HL-60 (cell line): ENCODE data around the gene LY6G5C.

ENCODE experiments used
- DNase-seq, 2 experiments: peaks; one replicate each; pipeline ENCODE4 v3.0.0-alpha.2; 2010 to 2020; ENCODE audit warnings: low read depth in 1 of 2, low spot score in 1 of 2
- H3K27ac ChIP-seq: fragments of 250-450 bp; sonication (Bioruptor Pico); replicated peaks from 2 replicates; pipeline ENCODE4 v1.5.1; 2020; ENCODE audit warnings: mild to moderate bottlenecking, moderate library complexity
- H3K27me3 ChIP-seq: fragments of 250-450 bp; sonication (Bioruptor Pico); 2 replicates; pipeline ENCODE4 v1.5.1; 2021; ENCODE audit warnings: mild to moderate bottlenecking, moderate library complexity; ENCODE audit not compliant: insufficient read depth, poor library complexity, severe bottlenecking
- H3K4me3 ChIP-seq: replicated peaks from 2 replicates; pipeline ENCODE4 v1.5.1; 2011; ENCODE audit warnings: mild to moderate bottlenecking, control low read depth, low read length; ENCODE audit not compliant: insufficient read depth
- GABPA ChIP-seq: IDR thresholded peaks from 2 replicates; pipeline ENCODE4 v1.6.1; 2012; ENCODE audit warnings: low read depth
- POLR2AphosphoS5 ChIP-seq: IDR thresholded peaks from 2 replicates; pipeline ENCODE4 v1.6.1; 2012; ENCODE audit warnings: low read depth
- SPI1 ChIP-seq: IDR thresholded peaks from 2 replicates; pipeline ENCODE4 v1.6.1; 2012; ENCODE audit warnings: low read depth, mild to moderate bottlenecking, borderline replicate concordance
- TF ChIP-seq, protein P1 (sequence below): IDR thresholded peaks from 2 replicates; pipeline ENCODE4 v1.6.1; 2012; ENCODE audit warnings: low read depth; ENCODE audit not compliant: insufficient replicate concordance
- TF ChIP-seq, protein P2 (sequence below): IDR thresholded peaks from one replicate; pipeline ENCODE4 v1.5.1; 2011; ENCODE audit warnings: low read length, control low read depth, inconsistent platforms; ENCODE audit not compliant: insufficient read depth

Gene LY6G5C

DNA sequence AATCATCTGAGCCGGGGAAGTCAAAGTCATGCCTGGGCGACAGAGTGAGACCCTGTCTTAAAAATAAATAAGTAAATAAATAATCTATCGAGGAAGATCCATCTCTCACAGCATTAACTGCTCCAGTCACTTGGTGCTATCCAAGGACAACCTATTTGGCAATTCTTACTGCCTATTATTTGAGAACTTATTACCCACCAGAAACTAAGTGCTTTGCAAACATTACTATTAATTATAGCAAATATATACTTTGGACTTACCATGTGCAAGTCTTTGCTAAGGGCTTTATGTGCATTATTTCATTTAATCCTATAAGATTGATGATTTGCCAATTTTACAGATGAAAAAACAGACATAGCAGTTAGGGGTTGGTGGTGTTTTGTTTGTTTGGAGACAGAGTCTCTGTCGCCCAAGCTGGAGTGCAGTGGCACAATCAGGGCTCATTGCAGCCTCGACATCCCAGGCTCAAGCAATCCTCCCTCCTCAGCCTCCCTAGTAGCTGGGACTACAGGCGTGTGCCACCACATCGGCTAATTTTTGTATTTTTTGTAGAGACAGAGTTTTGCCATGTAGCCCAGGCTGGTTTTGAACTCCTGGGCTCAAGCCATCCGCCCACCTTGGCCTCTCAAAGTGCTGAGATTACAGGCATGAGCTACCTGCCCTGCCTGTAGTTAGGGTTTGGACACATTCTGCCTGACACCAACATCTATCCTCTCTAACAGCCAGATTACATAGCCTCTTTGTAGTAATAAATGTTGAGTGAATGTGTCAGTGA lies 26.1 kb downstream of the LY6G5C start:
- H3K27me3 ChIP-seq: no peaks in the 10 kb centered on the region
- DNase-seq: no peak
- no peak overlapping the region for H3K27ac ChIP-seq
- H3K4me3 ChIP-seq: no peak overlapping the region
- TF ChIP-seq, protein P1, sequence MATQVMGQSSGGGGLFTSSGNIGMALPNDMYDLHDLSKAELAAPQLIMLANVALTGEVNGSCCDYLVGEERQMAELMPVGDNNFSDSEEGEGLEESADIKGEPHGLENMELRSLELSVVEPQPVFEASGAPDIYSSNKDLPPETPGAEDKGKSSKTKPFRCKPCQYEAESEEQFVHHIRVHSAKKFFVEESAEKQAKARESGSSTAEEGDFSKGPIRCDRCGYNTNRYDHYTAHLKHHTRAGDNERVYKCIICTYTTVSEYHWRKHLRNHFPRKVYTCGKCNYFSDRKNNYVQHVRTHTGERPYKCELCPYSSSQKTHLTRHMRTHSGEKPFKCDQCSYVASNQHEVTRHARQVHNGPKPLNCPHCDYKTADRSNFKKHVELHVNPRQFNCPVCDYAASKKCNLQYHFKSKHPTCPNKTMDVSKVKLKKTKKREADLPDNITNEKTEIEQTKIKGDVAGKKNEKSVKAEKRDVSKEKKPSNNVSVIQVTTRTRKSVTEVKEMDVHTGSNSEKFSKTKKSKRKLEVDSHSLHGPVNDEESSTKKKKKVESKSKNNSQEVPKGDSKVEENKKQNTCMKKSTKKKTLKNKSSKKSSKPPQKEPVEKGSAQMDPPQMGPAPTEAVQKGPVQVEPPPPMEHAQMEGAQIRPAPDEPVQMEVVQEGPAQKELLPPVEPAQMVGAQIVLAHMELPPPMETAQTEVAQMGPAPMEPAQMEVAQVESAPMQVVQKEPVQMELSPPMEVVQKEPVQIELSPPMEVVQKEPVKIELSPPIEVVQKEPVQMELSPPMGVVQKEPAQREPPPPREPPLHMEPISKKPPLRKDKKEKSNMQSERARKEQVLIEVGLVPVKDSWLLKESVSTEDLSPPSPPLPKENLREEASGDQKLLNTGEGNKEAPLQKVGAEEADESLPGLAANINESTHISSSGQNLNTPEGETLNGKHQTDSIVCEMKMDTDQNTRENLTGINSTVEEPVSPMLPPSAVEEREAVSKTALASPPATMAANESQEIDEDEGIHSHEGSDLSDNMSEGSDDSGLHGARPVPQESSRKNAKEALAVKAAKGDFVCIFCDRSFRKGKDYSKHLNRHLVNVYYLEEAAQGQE: no peak
- TF ChIP-seq POLR2AphosphoS5 (no peak), SPI1 (no peak), GABPA (no peak)
- TF ChIP-seq, protein P2, sequence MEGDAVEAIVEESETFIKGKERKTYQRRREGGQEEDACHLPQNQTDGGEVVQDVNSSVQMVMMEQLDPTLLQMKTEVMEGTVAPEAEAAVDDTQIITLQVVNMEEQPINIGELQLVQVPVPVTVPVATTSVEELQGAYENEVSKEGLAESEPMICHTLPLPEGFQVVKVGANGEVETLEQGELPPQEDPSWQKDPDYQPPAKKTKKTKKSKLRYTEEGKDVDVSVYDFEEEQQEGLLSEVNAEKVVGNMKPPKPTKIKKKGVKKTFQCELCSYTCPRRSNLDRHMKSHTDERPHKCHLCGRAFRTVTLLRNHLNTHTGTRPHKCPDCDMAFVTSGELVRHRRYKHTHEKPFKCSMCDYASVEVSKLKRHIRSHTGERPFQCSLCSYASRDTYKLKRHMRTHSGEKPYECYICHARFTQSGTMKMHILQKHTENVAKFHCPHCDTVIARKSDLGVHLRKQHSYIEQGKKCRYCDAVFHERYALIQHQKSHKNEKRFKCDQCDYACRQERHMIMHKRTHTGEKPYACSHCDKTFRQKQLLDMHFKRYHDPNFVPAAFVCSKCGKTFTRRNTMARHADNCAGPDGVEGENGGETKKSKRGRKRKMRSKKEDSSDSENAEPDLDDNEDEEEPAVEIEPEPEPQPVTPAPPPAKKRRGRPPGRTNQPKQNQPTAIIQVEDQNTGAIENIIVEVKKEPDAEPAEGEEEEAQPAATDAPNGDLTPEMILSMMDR: no peak

DNA sequence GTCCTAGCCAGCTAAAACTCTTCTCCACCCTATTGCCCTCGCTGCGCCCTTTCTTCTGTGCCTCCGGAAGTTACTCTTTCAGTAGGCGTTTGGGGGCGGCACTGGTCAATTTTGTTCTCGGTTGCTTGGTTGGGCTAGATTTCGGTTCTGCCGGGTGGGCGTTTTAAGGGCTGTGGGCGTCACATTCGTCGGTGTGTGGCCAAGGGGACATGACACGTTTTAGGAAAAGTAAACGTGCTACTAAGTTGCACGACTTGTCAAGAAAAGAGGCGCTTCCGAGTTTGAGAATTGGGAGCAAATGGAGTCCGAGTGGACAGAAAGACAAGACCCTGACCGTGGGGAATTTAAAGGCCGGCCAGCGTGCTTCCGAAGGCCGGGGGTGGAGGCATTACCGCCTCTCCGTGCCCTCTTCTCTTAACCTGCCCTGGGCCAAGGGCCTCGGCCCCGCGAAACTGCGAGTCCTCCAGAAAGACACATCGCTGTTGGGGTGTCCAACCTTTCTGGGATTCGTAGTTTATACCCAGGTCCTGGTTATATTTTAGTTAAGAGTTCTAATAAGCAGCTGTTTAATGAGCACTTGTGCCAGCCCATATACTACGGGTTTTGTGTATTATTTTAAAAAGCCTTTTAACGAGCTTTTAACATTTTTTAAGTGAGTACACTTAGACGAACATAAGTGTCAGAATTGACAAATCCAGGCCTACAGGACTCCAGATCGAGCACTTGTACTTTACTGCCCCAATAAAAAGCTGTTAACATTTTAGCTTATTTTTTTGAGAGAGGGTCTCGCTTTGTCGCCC lies 27.7 kb downstream of the LY6G5C start:
- peak overlapping the region; percentile 59 for H3K4me3 ChIP-seq
- peak; percentile 91 to 93 for DNase-seq
- peak overlapping the region; percentile 98 for H3K27ac ChIP-seq
- TF ChIP-seq GABPA (no peak), POLR2AphosphoS5 (no peak; the same call in 1 of the 2 replicates), SPI1 (no peak)
- TF ChIP-seq, protein P2: no peak
- TF ChIP-seq, protein P1: no peak
- H3K27me3 ChIP-seq: no peaks in the 10 kb centered on the region

DNA sequence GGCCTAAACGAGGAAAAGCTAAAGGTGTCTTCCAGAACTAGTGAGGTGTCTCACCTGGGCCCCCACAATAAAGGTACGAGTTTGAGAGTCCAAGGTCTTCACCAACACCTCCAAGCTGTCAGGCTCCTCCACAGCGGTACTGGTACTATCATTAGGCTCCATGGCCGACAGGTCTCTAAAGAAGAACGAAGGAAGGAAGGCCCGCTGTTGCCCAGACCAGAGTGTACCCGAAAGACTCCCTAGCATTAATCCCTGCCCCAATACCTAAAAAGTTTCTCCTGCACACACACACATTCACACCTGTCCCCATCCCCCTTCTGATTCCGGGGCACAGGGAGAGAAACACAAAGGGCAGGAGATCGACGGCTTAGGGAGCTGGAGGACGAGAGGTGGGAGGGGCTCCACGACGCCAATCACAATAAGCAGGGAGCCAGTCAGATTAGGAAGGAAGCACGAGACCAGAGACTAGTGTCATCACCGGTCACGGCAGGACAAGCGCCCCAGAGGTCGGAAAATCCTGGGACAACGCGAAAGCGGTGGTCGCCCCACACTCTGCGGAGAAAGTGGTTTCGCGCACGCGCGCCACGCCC lies 29.2 kb downstream of the LY6G5C start:
- Histone ChIP-seq H3K27me3 (no peaks in the 10 kb centered on the region), H3K27ac (peak overlapping the region; percentile 98), H3K4me3 (peak overlapping the region; percentile 59)
- peak; percentile 70 to 77 for DNase-seq
- TF ChIP-seq POLR2AphosphoS5: no peak
- TF ChIP-seq, protein P1: no peak
- TF ChIP-seq GABPA: no peak
- no peak for TF ChIP-seq SPI1
- TF ChIP-seq, protein P2: no peak
